HG02840 (cell line): ENCODE measurements around the gene GLTP.
"Not testable (repeated sequence)": the region's sequence is repeated elsewhere in the genome, so short reads cannot be mapped to it uniquely, and the experiment has no call there.

Source experiments
- ATAC-seq: cut with Tn5 transposase; IDR thresholded peaks from one replicate; pipeline ENCODE4 v1.9.1; 2021; ENCODE audit warnings: mild to moderate bottlenecking, moderate library complexity, moderate number of reproducible peaks; ENCODE audit not compliant: unreplicated experiment, low FRiP score

Gene GLTP

DNA sequence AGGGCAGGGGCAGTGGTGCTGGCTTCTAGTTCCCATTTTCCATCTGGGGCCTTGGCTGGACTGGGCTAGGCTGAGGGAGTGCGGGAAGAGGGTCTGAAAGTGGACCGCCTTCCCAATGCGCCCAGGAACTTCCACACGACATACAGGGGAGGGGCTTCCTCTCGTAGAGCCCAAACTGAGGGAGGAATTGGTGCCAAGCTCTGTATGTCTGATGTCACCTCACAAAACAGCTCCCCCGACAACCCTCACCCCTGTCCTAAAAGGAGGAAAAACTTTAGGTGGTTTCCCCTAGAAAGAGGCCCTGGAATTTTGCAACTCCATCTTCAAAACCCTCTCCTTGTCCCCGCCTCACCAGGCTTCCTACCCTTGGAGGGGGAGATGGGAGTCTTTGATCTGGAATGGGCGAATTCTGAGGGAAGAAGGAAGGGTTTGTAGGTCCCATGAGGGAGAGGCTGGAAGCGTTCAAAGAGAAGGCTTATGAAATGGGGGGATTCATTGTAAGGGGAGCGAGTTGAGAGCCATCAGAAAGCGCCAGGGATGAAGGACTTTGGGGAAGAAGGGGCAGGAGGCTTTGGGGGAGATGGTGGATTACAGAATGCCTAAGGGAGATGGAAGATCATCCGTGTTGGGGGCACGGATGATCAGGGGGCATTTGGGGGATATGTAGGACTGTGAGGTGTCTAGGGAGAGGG lies 844 bp downstream of the GLTP start:
- ATAC-seq = no peak

DNA sequence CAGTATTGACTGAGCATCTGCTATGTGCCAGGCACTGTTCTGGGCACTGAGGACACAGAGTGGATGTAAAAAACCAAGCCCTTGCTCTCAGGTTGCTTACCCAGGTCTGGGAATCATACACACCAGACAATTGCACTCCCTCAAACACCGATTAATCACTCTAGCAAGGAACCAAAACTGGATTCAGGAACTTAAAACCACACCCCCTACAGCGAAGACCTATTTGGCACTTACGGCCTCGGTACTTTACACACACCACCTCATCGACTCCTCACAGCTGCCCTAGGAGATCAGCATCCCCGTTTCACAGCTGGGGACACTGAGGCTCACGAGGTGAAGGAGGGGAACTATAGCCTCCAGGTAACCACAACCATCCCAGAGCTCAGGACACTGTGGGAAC lies 1.6 kb downstream of the GLTP start:
- ATAC-seq = no peak

DNA sequence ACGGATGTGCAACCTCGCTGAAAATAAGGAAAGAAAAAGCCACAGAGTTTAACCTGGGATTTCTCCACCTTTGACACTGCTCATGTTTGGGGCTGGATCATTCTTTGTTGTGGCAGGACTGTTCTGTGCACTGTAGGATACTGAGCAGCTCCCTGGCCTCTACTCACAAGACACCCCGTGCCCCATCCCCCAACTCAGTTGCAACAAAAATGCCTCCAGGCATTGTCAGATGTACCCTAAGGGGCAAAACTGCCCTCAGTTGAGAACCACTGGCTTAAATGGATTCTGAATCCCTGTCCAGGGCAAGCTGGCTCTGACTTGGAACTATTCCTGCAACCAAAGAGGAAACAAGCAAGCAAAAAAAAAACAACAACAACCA lies 2.1 kb downstream of the GLTP start:
- ATAC-seq = no peak

DNA sequence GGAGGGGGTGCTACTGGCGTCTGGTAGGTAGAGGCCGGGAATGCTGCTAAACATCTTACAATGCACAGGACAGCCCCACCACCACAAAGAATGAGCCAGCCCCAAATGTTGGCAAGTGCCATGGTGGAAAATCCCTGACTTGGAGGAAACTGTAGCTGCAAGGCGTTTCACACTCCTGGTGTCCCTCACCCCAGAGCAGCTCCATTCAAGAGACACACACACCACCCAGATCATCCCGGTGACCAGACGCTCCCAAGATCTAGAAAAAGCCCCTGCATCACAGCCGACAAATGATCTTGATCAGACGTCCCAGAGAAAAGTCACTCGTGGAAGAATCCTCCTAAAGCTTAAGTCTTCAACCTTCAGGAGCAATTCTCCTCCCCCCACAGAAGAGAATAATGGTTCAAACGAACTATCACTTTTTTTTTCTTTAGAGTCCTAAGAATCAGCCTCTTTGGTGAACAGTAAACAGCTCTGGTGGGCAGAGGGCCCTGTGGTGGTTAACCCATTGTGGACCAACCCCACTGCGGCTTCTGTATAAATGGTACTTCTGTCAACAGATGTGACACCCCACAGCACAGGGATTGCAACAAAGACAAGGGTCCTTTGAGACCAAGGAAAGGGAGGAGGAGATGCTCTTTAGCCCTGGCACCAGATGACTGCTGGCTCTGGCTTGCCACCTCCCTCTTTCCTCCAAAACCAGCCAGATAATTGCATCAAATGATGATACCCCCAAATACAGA lies 2.7 kb downstream of the GLTP start:
- no peak for ATAC-seq

DNA sequence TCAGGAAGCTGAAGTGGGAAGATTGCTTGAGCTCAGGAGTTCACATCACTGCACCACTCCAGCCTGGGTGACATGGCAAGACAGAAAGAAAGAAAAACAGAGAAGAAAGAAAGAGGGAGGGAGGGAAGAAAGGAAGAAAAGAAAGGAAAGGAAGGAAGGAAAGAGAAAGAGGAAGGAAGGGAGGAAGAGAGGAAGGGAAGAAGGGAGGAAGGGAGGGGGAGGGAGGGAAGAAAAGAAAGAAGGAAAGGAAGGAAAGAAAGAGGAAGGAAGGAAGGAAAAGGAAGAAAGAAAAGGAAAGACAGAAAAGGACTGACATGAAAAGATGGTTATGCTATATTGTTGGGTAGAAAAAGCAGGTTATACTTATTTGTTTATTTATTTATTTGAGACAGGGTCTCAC lies 3.9 kb downstream of the GLTP start:
- no peak for ATAC-seq

DNA sequence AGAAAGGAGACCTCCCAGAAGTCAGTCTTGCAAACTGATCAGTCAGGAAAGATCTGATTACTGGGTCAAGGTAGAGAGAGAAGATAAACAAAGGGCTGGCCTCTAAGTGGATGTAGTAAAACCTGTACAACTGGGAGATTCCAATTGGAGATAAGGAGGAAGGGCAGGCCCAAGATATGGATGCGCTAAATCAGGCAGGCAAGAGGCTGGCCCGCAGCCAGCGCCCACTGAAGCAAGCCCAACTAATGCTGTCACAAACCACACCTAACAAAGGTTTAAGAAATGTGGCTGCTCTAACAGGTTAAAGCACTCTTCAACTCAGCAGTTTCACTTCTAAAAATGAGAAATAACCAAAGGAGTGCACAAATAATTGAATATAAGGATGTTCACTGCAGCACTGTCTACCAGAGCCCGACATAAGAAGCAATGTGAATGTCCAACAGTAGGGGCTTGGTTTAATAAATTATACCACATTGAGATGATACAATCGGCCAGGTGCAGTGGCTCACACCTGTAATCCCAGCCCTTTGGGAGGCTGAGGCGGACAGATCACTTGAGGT lies 4.7 kb downstream of the GLTP start:
- ATAC-seq = no peak

DNA sequence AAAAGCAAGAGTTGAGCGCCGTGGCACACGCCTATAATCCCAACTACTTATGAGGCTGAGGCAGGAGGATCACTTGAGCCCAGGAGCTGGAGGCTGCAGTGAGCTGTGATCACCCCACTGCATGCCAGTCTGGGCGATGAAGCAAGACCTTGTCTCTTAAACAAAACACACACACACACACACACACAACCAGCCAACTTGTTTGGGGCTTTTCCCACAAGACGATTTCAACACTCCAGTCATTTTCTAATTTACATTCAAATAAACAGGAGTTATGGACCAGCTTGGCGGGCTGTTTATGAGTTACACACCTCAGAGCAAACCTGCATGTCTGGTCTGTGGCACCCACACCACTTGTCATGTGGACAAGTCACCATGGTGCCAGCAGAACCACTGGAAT lies 6.7 kb downstream of the GLTP start:
- no peak for ATAC-seq

DNA sequence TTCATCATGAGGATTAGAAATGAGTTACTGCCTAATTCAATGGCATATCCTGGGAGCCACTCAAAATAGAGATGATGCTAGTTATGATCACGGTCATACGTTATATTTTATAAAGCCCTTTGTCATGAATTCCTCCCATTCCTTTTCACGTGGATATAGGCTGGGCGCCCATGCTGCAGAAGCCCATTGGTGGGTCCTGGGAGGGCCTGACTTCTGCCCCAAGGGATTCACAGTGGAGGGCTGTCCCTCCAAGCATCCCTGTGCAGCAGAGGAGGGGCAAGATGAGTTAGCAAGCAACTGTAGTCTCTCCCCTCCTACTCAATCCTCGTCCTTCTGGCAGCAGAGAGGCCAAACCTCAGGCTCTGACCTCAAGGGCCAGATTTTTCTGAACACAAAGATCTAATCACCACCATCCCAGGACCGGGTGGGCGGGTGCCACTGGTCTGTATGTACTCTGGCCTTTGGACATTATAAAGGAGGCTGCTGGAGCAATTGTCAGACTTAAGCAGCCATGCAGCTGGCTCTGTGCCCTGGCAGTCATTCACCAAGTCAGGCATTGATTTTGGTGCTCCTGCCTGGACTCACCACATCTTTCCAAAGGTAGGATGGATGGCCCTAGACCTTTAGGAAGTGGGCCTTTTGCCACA lies 8.6 kb downstream of the GLTP start:
- ATAC-seq = no peak

DNA sequence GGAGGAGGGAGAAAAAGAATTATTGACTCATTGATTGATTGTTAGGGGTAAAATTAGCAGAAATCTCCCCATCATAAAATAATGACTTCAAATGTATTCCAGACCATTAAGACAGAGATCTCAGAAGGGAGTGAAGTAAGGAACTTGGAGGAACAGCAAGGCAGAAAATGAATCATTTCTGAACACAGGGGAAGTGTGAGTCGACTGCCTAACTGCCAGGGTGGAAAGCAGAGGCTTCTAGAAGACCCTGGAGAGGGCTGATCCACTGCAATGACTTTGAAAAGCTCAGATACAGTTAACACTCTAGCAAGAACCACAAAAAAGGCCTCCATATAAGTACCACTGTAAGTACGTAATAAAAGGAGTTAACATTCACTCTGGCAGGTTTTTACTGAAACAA lies 9.7 kb downstream of the GLTP start:
- ATAC-seq = no peak

DNA sequence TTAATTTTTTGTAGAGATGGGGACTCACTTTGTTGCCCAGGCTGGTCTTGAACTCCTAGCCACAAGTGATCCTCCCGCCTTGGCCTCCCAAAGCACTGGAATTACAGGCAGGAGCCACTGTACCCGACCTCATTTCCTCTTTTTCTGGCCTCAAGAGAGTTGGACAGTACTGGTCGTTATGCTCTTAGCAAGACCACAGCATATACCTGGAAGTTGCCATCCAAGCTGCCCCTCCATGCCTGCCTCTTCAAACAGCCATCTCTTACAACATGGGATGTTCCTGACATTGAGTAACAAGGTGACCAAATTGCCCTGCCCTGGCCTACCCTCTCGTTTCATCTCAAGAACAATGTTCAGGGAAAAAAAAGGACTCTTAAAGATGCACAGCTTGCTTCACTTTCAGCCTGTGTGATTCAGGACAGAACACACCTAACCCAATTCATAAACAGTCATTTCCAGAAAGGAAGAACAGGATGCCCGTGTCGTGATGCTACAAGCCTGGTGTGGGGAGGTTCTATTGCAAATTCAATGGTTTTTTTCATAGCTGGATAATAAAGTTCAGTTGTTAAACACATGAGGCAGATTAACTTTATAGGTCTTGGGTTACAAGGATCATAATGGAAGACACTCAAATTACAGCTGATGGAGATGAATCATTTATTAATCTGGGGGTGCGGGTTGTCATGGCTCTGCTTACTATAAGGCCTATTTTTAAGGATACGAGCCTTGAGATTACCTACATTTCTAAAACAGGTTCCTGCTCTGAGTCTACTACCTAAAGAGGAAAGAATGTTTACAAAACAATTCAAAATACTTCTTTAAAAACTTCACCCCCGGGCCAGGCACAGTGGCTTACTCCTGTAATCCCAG lies 11.9 kb downstream of the GLTP start:
- ATAC-seq = no peak

DNA sequence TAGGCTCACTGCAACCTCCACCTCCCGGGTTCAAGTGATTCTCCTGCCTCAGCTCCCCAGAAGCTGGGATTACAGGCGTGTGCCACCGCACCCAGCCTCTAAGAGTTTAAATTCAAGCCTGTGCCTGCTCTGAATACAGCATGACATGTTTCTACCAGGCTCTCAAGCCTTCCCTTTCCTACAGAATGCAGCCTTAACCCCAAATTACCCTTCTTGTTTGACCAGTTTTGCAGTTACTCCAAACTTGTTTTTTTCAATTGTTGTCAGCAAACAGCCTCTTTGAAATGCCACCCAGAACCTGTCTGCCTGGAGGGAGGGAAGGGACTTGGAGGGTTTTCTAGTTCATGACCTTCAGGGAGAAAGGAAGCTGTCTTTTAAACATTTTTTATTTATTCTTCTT lies 15.4 kb downstream of the GLTP start:
- no peak for ATAC-seq

DNA sequence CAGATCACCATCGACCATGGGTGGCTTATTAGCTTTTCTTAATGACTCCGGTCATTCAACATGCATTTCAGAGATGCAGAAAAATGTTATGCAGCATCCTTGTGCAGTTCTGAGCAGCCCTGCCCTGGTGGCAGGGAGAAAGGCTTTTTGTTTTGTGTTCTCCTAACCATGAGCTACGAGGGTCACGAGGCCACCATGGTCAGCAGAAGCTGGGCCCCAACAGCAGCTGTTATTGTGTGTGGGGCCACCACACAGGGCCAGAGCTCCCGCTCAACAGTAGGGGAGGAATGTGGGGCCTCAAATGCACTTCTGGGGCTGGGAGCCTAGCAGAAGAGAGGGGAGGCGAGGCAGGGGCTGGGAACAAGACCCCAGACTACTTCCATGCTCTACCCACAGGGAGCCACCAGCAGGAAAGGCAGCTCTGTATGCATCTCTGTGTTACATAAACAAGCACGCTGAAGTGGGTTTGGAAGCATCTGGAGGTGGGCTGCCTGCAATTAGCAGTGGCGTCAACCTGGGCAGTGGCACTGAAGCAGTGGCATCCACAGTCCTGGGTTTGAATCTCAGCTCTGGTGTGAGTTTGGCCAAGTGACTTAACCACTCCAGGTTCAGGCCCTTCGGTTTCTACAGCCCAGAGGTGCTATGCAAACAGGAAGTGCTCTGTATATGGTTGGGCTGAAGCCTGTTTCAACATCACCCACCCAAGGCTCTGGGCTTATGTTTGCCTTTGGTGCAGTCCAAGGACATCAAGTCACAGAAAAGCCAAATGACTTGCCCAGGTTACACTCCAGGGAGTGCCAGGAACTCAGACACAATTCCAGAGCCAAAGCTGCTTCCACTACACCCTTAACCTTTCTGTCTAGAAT lies 16.3 kb downstream of the GLTP start:
- no peak for ATAC-seq

DNA sequence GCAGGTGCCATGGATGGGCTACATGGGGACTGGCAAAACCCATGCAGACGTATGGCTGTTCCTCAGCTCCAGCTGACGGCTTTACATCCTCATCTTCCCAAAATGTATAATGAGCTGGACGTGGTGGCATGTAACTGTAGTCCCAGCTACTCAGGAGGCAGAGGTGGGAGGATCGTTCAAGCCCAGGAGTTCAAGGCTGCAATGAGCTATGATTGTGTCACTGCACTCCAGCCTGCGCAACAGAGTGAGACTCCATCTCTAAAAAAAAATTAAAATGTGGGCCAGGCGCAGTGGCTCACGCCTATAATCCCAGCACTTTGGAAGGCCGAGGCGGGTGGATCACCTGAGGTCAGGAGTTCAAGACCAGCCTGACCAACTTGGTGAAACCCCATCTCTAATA lies 17.9 kb downstream of the GLTP start:
- not testable (repeated sequence) for ATAC-seq

DNA sequence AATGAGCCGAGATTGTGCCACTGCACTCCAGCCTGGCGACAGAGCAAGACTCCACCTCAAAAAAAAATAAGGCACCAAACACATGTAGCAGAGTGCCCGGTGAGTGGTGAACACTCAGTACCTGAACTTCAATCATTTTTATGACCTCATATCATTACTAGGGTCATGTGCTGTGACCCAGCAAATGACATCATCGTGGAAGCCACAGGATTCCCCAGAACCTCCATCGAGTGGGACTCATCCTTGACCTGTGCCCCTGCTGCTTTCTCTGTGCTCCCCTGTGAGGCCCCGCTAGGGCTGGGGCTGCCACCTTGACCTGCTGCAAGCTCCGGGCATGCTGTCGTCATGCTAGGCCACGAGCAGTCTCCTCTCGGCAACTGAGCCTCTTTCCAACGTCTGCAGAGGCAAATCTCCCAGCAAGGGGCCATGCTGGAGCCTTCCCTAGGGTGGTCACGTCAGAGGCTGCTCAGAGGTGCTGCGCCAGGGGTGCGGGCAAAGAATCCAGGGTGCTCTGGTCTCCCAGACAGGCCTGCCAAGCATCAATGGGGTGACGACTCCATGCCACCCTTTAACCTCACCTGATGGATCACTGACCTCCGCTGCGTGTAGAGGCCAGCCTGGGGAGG lies 18.5 kb downstream of the GLTP start:
- ATAC-seq = no peak

DNA sequence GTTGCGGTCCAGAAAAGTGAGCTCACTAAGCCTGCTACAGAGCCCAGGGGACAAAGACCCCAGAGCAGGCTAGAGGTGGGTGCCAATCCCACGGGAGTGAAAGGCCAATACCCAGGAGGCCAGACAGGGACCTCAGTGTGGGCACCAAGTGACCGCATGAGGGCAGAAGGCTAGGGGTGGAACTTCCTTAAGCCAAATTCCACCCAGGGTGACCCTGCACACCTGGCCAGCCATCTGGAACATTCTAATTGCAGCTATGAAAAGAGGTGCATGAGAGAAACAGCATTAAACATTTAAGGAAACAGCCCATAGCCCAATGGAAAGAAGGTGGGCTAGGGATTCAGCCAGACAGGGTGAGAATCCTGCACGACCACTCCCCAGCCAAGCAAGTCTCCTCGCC lies 19.4 kb downstream of the GLTP start:
- ATAC-seq = no peak

DNA sequence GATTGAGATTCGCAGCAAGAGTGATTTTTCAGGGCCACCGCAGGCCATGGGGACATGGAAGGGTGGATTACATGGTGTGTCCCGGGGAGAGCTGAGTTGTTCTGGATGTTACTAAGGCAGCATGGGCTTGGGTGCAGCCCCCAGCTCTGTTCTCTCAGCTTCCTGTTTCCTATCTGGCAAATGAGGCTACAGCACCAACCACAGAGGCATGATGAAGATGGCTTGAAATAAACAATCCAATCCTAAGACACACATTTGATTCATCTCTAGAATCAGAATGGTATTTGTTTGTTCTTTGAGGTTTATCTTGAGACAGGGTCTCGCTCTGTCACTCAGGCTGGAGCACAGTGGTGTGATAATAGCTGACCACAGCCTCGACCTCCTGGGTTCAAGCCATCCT lies 21.6 kb downstream of the GLTP start:
- ATAC-seq = no peak

DNA sequence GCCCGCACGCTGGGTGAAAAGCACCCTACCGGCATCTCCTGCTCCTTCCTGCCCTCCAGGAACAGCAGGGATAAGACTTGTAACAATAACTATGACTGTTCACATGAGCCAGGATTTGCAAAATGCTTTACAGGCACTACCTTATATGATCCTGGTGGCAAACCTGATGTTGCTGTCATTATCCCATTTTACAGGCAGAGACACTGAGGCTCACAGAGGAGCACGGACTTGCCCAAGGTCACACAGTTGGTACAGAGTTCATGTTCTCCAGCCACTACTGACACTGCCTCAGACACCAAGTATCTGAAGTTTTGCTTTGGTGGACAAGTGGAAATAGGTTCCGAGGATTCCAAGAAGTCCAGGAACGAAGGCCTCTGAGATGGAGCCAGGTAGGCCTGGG lies 22.6 kb downstream of the GLTP start:
- no peak for ATAC-seq

DNA sequence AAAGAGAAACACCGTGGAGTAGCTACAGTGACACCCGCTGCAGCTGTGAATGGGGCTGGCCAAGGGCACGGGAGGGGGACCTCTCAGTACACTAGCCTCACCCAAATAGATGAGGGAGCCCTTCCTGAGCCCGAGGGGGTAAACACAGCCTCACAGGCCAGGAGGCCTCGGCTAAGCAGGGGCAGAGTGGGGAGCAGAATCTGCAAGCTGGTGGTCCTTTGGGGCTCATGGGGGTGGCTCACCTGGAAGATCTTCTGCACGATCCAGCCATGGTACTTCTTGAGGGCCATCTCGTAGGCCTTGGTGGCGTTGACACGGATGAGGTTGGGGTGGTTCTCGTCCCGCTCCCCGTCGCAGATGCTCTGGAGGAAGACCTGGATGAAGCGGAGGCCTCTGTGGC lies 25.0 kb downstream of the GLTP start:
- no peak for ATAC-seq

DNA sequence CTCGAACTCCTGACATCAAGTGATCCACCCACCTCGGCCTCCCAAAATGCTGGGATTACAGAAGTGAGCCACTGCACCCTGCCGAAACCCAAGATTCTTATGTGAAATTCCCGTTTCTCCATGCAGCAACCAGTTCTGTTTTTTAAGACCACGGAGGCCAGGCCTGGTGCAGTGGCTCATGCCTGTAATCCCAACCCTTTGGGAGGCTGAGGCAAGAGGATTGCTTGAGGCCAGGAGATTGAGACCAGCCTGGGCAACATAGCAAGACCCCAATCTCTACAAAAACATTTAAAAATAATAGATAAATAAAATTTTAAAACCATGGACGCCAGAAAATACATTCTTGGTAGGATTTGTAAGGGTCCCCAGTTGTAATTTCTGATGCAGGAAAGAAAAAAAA lies 29.8 kb downstream of the GLTP start:
- not testable (repeated sequence) for ATAC-seq
